ENCODE measurements around the gene NTNG2.
A peak's percentile ranks its signal among the peaks of the same experiment; 100 is the strongest.
"Not testable (repeated sequence)": the region's sequence is repeated elsewhere in the genome, so short reads cannot be mapped to it uniquely, and the experiment has no call there.

NTNG2 gene, protein sequence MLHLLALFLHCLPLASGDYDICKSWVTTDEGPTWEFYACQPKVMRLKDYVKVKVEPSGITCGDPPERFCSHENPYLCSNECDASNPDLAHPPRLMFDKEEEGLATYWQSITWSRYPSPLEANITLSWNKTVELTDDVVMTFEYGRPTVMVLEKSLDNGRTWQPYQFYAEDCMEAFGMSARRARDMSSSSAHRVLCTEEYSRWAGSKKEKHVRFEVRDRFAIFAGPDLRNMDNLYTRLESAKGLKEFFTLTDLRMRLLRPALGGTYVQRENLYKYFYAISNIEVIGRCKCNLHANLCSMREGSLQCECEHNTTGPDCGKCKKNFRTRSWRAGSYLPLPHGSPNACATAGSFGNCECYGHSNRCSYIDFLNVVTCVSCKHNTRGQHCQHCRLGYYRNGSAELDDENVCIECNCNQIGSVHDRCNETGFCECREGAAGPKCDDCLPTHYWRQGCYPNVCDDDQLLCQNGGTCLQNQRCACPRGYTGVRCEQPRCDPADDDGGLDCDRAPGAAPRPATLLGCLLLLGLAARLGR

DNA sequence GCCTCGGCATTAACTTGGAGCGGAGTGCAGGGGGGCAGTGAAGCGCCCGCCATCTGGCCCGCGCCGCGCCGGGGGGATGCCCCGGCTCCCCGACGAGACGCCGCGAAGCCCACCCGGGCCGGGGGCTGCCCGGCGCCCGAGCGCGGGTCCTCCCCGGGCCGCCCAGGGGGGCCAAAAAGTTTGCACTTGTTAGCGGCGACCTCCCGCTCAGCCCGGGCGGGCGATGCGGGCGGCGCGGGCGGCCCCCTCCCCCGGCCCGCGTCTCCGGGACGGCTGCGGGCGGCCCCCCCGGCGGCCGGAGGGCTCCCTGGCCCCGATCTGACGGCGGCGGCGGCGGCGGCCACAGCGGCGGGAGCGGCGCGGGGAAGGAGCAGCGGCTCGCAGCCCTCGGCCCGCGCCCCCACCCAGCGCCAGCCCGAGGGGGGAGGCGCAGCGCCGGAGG, at the start of gene NTNG2:
Gene NTNG2 (plus strand): TSS at position 316 of the 442 bp plus-strand sequence. CDS start 4,774 bp downstream, outside the sequence.
- no peak for DNase-seq (ENCODE audit: low read depth in 2 of 2)

DNA sequence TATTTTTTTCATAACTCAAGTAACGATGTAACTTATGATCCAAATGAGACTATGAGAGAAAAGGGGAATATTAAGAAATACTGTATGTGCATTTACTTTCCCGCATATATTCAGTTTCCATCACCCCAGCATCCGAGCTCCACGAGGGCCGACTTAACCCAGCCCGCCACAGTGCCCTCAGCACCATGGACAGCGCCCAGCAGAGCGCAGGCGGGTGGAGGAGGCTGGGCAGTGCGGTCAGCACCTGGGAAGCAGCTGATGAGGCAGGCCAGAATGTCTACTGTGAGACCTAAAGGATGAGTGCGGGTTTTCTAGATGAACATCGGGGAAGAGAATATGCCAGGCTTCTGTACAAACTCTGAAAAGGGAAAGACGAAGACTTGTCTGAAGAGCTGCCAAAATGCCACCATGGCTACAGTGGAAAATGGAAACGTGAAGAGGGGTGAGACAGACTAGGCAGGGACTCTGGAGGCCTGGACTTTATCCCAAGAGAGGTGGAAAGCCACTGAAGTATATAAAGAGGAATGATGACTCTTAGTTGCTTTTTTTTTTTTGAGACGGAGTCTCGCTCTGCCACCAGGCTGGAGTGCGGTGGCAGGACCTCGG, 47.7 kb upstream of the NTNG2 start:
- DNase-seq (ENCODE audit: low read depth in 2 of 2): peak in 1 of 2 donors; percentile 14

DNA sequence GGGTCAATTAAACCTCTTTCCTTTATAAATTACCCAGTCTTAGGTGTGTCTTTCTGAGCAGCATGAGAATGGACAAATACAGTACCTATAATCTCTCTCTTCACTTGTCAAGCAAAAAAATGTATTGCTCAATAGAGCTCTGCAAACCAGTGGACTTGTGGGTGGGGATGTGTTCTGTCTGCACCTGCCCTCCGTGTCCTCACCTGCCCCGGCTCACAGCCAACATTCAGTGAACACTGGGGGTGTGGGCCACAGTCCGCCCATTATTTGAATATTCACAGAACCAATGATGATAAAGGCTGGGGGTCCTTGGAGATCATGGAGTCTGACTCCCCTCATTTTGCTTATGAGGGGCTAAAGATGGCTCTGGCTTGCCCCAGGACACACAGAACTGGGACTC, 45.3 kb upstream of the NTNG2 start:
- no peak for DNase-seq (ENCODE audit: low read depth in 2 of 2)

DNA sequence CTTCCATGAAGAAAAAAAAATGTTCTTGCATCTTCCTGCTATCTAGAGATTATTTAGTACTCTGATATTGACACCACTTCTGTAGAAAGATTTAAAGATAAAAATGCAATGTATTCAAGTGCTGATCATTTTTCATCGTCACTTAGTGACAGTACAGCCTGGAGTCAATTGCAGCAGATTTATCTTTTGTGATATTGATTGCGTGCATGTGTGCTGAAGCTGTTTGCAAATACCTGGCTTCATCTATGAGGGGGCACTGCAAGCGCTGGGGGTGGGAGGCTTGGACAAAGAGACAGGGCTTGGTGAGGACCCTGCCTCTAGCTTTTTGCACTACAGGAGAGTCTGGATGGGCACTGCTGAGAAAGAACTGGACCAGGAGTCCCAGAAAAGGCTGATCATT, 44.2 kb upstream of the NTNG2 start:
- DNase-seq (ENCODE audit: low read depth in 2 of 2): no peak

DNA sequence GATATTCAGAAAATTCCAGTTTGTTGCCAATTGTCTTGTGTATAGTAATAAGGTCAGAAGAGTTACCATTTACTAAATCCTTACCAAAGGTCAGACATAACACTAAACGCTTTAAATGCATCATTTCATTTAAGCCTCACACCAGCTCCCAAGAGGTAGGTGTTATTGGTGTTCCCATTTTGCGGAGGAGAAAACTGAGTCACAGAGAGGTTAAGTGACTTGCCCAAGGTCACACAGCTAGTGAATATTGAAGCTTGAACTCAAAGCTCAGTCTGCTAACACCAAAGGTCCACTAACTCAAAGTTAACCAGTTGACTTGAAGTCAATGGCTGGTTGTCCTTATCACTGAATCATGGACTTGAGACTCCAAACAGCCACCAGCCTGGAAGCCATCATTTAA, 40.8 kb upstream of the NTNG2 start:
- no peak for DNase-seq (ENCODE audit: low read depth in 2 of 2)

DNA sequence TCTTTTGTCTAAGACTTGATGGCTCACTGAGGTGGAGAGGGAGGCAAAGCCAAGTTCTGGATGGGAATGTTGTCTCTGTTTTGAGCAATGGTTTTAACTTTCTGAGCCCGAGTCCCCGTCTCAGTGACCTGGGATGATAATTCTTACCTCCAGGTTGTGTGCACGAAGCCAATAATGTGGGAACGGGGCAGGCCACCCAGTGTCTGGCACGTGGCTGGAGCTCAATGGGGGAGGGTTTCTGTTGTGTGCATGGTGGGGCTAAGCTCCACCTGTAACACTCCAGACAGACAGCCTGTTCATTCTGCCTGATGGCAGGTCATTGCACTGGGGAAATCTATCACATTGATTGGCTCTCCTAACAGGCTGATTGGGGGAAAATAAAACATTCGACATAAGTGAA, 37.1 kb upstream of the NTNG2 start:
- DNase-seq (ENCODE audit: low read depth in 2 of 2): no peak

DNA sequence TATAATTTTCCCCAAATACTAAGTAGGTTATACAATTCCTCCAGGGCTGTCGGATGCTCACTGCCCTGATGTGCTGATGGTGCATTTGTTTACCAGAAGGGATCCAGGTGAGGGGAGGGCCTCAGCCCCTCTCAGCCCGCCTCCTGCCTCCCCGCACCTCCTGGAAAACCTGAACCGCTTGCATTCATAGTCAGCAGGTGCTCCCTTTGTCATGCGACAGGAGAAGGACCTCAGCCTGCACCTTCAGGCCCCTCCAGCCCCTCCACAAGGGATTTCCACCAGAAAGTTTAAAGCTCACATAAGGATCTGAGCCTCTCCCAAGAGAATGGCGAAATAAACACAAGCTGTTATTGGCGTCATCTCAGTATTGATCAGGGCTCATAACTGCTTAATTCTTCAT, 36.5 kb upstream of the NTNG2 start:
- DNase-seq (ENCODE audit: low read depth in 2 of 2): no peak

DNA sequence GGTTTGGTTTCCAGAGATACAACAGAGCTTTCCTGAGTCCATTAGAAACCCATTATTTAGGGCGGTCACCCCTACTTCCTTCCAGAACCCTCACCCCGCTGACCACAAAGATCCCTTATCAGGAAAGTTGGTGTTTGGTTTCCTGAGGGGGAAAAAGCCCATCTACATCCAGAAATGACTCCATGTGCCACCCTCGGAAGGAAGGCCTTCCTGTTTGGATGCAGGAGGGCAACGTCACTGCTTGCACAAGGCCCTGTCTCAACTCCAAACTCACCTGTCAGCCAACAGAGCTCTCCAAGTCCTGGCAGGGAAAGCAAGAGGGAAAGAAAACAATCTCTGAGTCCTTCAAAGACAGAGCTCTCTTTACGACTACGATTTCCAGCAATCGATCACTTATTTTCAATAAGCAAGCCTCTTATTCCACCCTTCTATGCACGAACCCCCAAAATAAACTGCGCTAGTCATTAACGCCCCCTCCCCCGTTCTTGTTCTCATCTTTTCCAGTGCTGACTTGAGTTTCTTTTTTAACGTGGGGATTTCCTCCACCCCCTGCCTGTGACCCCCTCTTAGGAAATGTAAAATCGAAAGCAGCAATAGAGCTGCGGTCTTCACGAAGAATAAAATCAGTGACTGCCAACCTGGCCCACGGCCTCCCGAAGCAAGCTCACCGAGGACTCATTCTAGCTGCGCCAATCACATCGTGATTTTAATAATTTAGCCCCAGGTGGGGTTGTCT, 35.7 kb upstream of the NTNG2 start:
- DNase-seq (ENCODE audit: low read depth in 2 of 2): peak; percentile 2 to 34

DNA sequence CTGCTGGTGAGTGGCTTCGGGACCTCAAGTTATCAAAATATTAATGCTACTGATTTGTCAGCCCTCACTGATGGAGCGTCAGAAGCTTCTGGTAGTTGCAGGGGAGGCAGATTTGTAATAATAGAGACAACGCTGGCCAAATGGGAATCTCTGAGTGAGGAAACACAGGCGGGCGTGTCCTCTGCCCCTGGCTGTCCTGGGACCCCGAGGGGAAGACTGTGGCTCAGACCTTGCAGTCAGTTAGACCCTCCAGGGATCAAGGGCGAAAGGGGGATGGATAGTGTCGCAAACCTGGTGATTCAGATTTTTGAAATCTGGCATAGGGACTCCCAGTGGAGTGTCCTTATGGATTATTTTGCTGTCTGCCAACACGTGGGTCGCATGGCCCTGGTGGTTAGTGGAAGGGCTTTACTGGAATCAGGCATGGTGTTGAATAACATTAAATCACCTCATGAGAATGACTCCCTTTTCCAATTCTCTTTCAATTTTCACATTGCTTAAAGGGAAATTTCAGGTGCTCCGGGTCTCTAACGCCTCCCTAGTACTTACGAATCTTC, 35.1 kb upstream of the NTNG2 start:
- no peak for DNase-seq (ENCODE audit: low read depth in 2 of 2)

DNA sequence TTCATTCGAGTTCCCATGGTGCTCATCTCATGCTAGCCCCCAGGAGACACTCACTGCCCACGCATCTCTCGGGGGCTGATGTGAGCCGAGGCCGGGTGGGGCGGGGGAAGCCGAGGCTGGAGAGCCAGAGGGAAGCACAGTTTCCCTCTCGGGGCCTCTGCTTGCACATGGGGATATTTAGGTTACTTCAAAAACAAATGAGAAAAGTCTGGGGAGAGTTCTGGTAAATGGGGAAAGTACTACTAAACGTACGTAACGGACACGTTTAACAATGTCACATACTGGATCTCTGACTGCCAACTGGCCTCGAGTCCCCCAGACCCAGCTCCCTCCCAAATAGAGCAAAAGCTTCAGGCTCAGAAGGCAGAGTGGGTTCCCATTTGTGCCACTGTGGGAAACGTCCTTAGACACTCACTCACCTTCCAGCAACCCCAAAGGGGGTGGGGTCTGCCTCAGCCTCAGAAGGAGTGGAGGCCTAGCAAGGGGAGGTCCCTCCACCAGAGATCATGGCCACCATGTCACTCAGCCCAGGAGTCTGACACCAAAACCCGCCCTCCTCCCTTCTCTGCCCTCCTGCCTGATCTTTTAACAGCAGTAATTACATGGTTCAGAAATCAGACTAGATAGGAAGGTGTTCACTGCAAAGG, 33.8 kb upstream of the NTNG2 start:
- no peak for DNase-seq (ENCODE audit: low read depth in 2 of 2)

DNA sequence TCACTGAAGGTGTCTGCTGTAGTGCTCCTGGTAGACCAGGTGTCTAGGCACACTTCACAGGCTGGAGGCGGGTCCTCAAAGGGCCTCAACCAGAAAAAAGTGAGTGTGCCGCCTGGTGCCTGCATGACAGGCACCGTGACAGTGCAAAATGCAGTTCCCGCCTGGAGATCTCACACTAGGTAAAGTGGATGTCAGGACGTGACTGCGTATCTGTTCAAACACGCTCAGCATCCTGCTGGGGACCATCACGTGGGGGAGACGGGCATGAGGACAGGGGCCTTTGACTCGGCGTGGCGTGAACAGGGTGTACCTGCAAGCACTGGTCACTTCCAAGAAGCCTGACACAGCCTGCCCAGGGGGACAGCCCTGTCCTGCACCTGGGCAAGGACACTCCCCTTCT, 32.3 kb upstream of the NTNG2 start:
- no peak for DNase-seq (ENCODE audit: low read depth in 2 of 2)

DNA sequence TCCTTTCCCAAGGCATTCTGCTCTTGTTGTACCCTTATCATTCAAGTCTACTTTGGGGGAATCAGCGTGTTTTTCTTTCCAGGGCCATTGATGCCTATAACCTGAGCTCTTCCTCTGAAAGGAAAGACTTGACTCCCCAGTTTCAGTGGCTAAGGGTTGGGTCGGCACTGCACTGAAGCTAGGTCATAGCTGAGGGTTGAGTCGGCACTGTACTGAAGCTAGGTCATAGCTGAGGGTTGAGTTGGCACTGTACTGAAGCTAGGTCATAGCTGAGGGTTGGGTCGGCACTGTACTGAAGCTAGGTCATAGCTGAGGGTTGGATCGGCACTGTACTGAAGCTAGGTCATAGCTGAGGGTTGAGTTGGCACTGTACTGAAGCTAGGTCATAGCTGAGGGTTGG, 27.8 kb upstream of the NTNG2 start:
- DNase-seq (ENCODE audit: low read depth in 2 of 2): not testable (repeated sequence)

DNA sequence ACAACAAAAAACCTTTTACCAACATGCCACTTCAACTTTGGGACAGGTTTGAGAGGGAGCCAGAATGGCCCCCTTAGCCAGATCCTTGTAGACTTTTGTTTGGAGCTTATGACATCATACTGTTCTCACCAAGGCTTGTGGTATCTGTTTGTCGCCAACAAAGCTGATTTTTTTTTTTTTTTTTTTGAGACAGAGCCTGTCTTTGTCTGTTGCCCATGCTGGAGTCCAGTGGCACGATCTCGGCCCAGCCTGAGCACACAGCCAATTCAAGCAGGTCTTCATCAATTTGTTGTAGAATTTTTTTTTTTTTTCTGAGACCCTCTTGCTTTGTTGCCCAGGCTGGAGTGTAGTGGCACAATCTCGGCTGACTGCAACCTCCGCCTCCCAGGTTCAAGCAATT, 26.4 kb upstream of the NTNG2 start:
- no peak for DNase-seq (ENCODE audit: low read depth in 2 of 2)

DNA sequence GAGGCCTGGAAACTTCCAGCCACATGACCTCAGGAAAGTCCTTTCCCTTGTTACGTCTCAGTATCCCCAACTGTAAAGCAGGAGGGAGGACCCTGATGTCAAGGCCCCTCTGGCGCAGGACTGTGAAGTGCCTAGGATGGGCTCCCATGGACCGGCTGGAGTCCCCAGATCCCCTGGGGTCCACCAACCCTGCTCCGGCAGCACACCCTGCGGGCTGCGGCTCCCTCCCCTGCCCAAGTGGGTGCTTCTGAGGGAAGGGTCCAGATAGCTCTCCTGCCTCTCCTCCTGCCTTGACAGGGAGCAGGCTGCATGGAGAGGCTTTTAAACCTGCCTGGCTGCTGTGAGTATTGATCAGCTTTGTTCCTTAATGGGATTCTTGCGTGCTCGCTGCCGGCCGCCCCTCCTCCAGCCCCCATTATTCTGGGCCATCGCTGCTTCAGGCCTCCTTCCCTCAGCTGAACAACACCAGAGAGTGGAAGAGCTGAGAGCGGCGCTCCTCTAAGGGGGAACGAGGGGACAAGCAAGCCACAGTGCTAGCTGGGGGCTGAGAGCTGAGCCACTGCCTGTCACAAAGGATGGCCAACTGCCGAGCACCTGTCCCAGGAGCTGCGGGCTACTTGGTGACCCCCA, 25.6 kb upstream of the NTNG2 start:
- no peak for DNase-seq (ENCODE audit: low read depth in 2 of 2)

DNA sequence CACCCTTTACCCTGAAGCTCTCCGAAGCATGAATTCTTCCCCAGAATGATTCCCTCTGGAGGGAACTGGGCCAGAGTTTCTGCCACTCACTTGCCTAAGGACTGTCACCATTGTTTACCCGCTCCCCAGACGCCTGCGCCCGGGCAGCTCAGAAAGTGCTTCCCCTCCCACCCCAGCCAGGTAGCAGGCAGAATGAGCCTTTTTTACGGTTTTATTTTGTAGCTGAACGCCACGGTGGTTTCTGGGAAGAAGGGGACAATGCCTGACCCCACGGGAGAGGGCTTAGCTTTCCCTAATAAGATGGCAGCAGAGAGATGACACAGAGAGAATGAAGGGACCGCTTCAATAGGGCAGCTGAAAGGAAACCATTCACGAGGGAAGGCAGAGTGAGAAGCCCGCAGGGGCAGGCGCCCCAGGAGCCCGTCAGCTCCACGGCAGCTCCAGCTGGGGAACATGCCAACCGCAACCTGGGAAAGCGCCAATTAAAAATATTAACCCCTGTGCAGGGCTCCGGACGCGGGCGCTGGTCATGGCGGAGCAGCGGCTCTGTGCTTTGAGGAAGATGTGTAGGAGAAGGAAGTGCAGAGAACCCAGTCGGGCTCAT, 20.4 kb upstream of the NTNG2 start:
- no peak for DNase-seq (ENCODE audit: low read depth in 2 of 2)

DNA sequence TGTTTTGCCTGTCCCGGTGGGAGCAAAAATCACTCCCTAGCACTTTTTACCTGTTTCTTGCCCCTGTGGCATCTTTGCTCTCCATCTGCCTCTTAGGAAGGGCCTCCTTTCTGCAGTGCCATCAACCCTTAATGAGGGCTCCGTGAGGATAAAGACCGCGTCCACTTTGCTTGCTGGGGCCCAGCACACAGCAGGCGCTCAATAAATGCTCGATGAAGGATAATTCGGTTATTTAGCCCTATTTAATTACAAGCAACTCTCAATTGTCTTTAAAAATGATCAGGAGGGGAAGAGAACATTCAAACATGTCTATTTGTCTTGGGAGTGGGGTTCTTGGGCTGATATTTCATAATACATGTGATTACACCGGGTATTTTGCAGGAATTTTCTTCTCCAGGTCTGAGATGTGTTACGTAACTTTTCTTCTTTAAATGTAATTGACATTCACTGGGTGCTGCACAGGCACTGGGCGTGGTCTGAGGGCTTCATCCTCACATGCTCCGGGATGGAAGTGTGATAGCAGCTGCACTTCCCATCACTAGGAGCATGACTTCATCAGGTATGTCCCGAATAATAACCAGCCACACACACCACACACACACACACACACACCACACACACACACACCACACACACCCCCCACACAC, 19.8 kb upstream of the NTNG2 start:
- no peak for DNase-seq (ENCODE audit: low read depth in 2 of 2)

DNA sequence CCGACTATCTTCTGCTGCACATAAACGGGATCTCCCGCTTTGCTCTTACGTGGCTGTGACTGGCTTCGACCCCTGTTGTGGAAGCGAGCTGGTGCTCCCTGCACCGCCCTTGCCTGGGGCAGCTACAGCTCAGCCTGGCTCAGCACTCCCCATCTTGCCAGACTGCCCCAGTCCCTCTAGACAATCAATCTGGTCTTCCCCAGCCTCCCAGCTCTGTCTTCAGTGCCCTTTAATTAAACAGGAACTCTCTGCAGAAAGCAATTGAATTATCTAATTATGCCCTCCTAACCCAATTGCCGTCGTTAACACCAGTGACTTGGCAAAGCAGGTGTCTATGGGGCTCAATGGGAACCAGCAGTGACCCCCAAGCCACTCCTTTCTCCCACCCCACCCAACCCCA, 18.9 kb upstream of the NTNG2 start:
- no peak for DNase-seq (ENCODE audit: low read depth in 2 of 2)

DNA sequence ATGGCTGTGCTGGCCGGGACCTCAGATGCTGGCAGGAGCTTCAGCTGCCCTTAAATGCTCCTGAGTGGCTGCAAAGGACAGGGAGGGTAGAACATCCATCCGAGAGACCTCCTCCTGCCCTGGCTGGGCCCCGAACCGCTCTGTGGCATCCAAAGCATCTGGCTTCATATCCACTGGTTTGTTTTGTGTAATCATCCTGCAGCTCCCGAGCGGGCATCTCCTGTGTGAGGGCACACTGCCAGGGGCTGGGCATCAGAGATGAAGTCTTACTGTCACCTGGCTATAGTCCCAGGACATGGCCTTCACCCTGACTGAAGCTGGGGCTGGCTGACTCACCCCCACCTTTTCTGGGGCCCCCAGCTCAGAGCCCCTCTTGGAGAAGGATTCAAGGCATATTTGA, 18.5 kb upstream of the NTNG2 start:
- no peak for DNase-seq (ENCODE audit: low read depth in 2 of 2)

DNA sequence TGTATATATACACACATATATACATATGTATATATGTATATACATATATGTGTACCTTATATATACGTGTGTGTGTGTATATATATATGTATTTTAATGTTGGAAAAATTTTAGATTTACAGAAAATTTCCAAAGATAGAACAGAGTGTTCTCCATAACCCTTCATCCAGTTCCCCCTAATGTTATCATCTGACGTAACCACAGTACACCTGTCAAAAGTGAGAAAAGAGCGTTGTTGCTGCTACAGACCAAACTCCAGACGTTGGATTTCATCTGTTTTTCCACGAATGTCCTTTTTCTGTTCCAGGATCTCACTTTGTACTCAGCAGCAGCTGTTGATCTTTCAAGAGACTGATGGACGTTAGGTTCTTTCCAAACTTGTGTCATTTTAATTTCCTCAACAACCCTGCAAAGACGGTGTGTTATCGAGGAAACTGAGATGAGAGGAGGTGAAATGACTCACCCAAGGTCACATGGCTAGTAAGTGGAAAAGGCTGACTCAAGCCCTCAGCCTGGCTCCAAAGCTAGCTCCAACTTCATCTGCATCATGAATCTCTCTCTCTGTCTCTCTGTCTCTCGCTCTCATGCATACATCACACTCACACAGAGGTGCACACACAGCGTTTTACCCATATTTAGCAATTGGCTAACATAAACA, 17.0 kb upstream of the NTNG2 start:
- no peak for DNase-seq (ENCODE audit: low read depth in 2 of 2)

DNA sequence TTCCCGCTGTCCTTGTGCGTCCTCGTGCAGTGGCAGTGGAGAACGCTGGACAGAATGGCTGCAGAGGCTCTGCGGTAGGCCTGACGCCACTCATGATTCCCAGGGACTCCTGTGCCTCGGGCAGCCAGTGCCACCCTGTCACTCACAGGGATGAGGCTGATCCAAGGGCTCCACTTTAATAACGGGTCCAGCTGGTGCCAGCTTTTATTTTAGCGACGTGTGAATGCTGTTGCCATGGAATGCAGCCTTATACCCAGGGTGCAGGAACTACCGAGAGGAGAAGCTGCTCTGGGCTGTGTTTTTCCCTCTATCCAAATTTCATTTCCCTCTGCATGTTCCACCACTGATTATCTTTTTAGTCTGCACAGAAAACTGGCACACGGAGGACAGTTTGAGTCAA, 15.8 kb upstream of the NTNG2 start:
- DNase-seq (ENCODE audit: low read depth in 2 of 2): no peak

Measured in stimulated activated CD8-positive, alpha-beta memory T cell treated with anti-CD3 and anti-CD28 coated beads, Interleukin-7, amount 100 ng/mL, for 4 hours (primary cell).